Skin of body (tissue), 2 donors: ENCODE results near the gene ADCY7. TPM values are rescaled to one million over a fixed set of nuclear protein-coding genes. Genes with fewer than 3 reads are reported as not detected.
"Not testable (repeated sequence)": the region's sequence is repeated elsewhere in the genome, so short reads cannot be mapped to it uniquely, and the experiment has no call there.

Source experiments
- DNase-seq: peaks from one replicate; lab custom pipeline; 2025; lab: John Stamatoyannopoulos, UW
- total RNA-seq: library from RNA; depleted of rRNA; stranded (reverse); fragments of >200 nt; gene quantifications from one replicate; pipeline ENCODE4 v1.2.3, GENCODE V29; 2014

The ADCY7 gene
- total RNA-seq, 1 donor from 2014 or later: 13.6 TPM

GRCh38 chr16:50334106-50334975, 68.0 kb downstream of the ADCY7 start:
- no peak for DNase-seq

GRCh38 chr16:50335196-50335958, 69.0 kb downstream of the ADCY7 start:
- no peak for DNase-seq

GRCh38 chr16:50336884-50337283, 70.5 kb downstream of the ADCY7 start:
- no peak for DNase-seq

- DNase-seq: no peak
Measured at GRCh38 chr16:50338371-50339231, 72.2 kb downstream of the ADCY7 start.

GRCh38 chr16:50340578-50340977, 74.2 kb downstream of the ADCY7 start:
- DNase-seq: no peak

- not testable (repeated sequence) for DNase-seq
Measured at GRCh38 chr16:50343566-50343965, 77.2 kb downstream of the ADCY7 start.

GRCh38 chr16:50345210-50345609, 78.9 kb downstream of the ADCY7 start:
- not testable (repeated sequence) for DNase-seq

- DNase-seq: no peak
Measured at GRCh38 chr16:50351116-50351515, 84.8 kb downstream of the ADCY7 start.

- no peak for DNase-seq
Measured at GRCh38 chr16:50351952-50352351, 85.6 kb downstream of the ADCY7 start.

- DNase-seq: no peak
Measured at GRCh38 chr16:50354082-50354481, 87.7 kb downstream of the ADCY7 start.

- no peak for DNase-seq
Measured at GRCh38 chr16:50354629-50355456, 88.5 kb downstream of the ADCY7 start.

- no peak for DNase-seq
Measured at GRCh38 chr16:50359626-50360025, 93.3 kb downstream of the ADCY7 start.

- DNase-seq: no peak
Measured at GRCh38 chr16:50360033-50360778, 93.9 kb downstream of the ADCY7 start.

GRCh38 chr16:50360779-50361178, 94.4 kb downstream of the ADCY7 start:
- DNase-seq: no peak

- DNase-seq: no peak
Measured at GRCh38 chr16:50363656-50364055, 97.3 kb downstream of the ADCY7 start.

- no peak for DNase-seq
Measured at GRCh38 chr16:50365791-50366575, 99.6 kb downstream of the ADCY7 start.
